ENCODE measurements around the gene PFAS. TPM values are rescaled to one million over a fixed set of nuclear protein-coding genes. Genes with fewer than 3 reads are reported as not detected.
A peak's percentile ranks its signal among the peaks of the same experiment; 100 is the strongest.
"Not testable (repeated sequence)": the region's sequence is repeated elsewhere in the genome, so short reads cannot be mapped to it uniquely, and the experiment has no call there.

The PFAS gene
- total RNA-seq, 1 donor from 2014 or later = 31.4 TPM

DNA sequence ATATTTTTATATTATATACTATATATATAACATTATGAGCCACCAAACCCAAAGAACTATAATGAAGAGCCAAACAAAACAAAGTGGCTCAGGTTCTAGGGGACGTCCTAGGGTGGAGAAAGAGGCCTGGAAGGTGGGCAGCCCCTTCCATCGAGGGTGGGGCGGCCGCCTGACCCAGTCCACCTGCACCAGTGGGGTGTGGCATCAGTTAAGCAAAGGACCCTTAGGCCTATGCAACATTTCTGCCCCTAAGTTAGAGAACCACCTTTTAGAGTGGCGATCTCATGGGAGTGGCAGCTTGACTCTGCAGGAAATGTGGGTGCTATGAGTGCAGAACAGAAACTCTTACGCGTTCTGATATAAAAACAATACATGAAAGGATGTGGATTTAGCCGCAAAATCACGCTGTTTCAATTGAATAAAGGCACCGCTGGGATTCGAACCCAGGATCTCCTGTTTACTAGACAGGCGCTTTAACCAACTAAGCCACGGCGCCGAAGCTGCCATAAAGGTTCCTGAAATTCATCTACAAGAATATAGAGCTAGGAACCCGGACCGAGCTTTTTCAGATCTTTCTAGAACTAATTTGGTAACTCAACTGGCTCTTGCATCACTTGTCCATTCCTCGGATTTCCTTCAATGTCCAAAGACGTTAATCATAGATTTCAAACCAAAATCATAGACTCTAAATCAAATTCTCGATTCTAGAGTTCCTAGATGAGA, 23.1 kb upstream of the PFAS start:
- peak; percentile 62 for DNase-seq (ENCODE audit: low spot score)

DNA sequence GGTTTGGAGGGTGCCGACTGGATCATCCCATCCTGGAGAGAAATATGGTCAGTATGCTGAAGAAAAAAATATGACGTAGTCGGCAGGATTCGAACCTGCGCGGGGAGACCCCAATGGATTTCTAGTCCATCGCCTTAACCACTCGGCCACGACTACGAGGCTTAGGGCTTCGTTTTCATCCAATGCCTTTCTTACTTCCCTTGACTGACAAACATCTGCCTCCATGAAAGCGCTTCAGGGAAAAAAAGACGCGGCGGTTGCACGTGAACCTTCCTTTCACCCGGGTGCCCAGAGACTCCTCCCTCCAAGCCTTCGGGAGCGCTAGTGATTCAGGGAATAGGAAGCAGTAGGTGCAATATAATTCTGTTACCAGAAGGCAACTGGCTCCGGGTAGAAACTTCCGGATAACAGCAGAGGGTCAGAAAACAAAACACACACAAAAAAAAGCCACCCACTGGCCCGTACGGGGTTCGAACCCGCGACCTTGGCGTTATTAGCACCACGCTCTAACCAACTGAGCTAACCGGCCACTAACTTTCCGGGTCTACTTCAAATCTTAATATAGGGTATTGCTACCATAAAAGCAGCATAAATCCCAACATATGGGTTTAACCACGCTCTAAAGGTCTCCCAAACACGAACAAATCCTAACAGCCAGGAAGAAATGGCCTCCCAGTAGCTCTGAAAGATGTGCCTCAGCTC, 22.4 kb upstream of the PFAS start:
- DNase-seq (ENCODE audit: low spot score) = peak; percentile 83

- no peak for DNase-seq (ENCODE audit: low spot score)
These were observed 21.9 kb upstream of the PFAS start for GRCh38 chr17:8227238-8227581.

- DNase-seq (ENCODE audit: low spot score) = no peak
These were observed 17.4 kb upstream of the PFAS start for GRCh38 chr17:8231701-8232100.

DNA sequence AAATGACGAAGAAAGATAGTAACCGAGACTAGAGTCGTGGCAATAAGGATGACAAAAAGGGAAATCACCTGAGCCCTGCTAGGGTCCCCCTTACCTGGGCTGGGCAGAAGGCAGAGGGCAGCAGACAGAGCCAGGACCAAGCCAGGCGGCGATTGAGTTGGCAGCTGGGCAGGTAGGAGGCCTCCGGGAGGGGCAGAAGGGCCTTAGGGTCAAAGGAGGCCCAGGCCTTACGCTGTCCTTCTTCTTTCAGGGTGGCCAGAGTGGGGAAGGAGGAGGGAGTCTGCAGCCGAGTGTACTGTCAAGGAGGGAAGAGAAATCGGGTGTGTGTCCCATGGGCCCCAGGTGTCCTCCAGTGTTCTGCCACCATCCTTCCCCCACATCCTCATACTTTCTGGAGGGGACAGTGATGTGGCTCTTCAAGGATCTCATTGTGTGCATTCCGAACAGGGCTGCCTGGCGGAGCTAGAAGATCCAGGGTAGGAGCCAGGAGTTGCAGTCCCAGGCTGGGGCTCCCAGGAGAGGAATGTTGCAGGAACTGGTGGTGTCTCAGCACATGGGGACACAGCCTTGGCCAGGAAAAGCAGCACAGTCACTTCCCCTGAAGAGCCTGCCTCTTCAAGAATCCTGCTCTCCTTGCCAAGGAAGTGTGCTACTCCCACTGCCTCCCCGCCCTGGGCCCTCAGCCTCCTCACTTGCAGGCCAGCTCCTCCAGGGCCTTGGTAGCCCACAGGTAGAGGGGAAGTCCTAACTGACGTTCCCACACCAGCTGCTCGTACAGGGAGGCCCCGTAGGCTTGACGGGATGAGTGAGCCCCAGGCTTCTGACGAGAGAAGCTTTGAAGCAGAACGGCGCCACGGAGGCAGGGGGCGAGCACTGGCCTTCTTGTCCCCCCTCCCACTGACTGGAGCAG, 14.5 kb upstream of the PFAS start:
- no peak for DNase-seq (ENCODE audit: low spot score)

GRCh38 chr17:8235676-8236075, 13.4 kb upstream of the PFAS start:
- DNase-seq (ENCODE audit: low spot score) = no peak

DNA sequence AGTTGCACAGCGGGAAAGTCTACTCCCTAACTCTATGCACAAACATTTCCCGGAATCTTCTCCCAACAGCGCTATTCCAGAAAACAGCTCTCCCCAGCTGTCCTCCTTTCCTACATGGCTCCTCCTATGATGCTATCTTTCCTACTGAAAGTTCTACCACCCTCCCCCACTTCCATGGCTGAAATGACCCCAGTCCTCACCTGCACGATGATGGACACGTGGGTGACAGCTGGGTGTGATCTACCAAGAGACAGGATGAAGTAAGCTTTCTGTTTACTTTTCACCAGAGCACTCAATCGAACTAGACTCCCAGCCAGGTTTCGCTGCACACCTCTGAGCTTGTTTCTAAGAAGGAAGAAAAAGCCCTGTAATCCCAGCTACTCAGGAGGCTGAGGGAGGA, 11.9 kb upstream of the PFAS start:
- peak; percentile 75 for DNase-seq (ENCODE audit: low spot score)

- no peak for DNase-seq (ENCODE audit: low spot score)
These were observed 11.2 kb upstream of the PFAS start for GRCh38 chr17:8237886-8238285.

GRCh38 chr17:8243827-8244226, 5.3 kb upstream of the PFAS start:
- no peak for DNase-seq (ENCODE audit: low spot score)

DNA sequence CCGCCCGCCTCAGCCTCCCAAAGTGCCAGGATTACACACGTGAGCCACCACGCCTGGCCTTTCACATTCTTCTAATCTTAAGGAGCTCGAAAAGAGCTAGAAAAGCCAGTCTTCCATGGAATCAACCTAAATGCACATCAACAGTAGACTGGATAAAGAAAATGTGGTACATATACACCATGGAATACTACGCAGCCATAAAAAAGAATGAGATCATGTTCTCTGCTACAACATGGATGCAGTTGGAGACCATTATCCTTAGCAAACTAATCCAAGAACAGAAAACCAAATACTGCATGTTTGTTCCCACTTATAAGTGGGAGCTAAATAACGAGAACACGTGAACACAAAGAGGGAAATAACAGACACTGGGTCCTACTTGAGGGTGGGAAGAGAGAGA, 4.3 kb upstream of the PFAS start:
- DNase-seq (ENCODE audit: low spot score) = no peak

DNA sequence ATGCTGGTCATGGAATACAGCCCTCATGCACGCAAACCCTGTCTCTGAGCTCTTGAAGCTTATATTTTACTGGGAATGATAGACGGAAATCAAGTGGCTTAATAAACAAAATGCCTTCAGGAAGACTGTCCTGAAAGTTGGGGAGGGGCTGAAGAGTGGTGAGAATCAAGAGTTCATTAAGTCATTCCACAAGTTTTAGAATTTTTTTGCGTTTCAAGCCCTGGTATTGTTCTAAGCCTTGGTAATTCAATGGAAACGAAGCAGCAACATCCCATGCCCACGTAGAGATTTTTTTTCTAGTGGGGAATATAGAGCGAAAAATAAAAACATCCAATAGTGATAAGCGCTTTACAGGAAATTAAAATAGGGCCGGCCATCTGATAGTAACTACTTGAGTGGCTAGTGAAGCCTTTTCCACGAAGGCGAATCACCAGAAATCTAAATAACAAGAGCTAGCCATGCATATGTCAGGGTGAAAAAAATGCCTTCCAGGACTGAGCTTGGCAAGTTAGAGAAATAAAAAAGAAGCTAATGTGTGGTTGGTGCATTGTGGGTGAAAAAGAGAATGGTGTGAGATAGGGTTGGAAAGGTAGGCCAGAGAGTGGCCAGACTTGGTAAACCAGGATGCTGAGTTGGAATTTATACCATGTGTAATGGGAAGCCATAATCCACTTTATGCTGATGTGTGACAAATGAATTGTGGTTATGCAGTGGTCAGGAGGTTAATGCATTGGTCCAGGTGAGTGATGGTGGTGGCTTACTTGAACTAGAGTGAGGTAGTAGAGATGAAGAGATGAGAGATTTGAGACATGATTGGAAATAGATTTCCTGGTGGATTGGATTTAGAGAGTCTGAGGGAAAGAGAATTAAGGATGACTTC, 772 bp downstream of the PFAS start:
- no peak for DNase-seq (ENCODE audit: low spot score)

- not testable (repeated sequence) for DNase-seq (ENCODE audit: low spot score)
These were observed 2.3 kb downstream of the PFAS start for GRCh38 chr17:8251411-8251810.

GRCh38 chr17:8253801-8254200, 4.7 kb downstream of the PFAS start:
- no peak for DNase-seq (ENCODE audit: low spot score)

- DNase-seq (ENCODE audit: low spot score) = no peak
These were observed 5.8 kb downstream of the PFAS start for GRCh38 chr17:8254881-8255280.

DNA sequence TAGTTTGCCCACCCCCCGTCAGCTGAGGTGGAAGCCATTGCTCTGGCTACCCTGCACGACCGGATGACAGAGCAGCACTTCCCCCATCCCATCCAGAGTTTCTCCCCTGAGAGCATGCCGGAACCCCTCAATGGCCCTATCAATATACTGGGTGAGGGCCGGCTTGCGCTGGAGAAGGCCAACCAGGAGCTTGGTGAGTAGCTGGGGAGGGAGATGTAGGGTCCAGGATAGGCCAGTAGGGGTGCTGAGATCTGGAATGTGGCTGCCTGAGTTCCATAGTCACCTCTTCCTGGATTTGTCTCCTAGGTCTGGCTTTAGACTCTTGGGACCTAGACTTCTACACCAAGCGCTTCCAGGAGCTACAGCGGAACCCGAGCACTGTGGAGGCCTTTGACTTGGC, 6.4 kb downstream of the PFAS start:
- no peak for DNase-seq (ENCODE audit: low spot score)

DNA sequence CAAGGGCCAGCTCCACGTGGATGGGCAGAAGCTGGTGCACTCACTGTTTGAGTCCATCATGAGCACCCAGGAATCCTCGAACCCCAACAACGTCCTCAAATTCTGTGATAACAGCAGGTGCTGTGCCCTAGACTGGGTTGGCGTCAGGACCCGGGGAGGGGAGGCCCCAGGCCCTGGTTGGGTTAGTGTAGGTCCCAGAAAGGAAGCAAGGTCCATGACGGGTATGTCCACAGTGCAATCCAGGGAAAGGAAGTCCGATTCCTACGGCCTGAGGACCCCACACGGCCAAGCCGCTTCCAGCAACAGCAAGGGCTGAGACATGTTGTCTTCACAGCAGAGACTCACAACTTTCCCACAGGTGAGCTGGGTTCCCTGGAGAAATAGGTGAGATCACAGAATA, 7.2 kb downstream of the PFAS start:
- no peak for DNase-seq (ENCODE audit: low spot score)

DNA sequence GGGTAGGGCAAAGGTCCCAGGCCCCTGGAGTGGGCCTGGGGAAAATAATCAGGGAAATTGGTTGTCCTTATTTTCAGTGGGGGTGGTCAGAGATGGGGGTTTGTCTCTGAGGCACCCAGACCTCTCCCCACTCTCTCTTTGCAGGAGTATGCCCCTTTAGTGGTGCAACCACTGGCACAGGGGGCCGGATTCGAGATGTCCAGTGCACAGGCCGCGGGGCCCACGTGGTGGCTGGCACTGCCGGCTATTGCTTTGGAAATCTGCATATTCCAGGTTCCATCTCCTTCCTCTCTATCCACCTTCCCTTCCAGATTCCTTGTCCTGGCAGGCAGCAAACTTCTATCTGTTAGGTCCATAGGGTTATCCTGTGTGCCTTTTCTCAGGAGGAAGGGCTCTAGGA, 7.6 kb downstream of the PFAS start:
- DNase-seq (ENCODE audit: low spot score) = no peak

DNA sequence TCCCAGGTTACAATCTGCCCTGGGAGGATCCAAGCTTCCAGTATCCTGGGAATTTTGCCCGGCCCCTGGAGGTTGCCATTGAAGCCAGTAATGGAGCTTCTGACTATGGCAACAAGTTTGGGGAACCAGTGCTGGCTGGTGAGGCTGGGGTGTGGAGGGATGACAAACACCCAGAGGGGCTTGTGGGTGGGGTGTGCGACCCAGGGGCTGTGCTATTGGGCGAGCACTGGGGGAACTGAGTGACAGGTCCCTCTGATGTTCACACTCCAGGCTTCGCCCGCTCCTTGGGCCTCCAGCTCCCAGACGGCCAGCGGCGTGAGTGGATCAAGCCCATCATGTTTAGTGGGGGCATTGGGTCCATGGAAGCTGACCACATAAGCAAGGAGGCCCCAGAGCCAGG, 8.7 kb downstream of the PFAS start:
- no peak for DNase-seq (ENCODE audit: low spot score)

DNA sequence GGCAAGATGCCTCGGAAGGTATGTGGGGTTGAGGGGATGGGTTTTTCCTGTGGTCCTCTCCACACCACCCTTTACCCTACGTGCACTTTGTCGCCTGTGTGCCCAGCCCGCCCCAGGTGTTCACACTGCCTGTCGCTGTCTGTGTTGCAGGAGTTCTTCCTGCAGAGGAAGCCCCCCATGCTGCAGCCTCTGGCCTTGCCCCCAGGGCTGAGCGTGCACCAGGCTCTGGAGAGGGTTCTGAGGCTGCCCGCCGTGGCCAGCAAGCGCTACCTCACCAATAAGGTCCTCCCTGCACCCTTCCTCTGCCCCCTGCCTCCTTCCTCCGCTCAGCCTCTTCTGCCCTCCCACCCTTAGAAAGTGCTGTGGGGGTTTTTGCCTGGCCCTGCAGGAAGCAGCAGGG, 15.2 kb downstream of the PFAS start:
- DNase-seq (ENCODE audit: low spot score) = no peak

DNA sequence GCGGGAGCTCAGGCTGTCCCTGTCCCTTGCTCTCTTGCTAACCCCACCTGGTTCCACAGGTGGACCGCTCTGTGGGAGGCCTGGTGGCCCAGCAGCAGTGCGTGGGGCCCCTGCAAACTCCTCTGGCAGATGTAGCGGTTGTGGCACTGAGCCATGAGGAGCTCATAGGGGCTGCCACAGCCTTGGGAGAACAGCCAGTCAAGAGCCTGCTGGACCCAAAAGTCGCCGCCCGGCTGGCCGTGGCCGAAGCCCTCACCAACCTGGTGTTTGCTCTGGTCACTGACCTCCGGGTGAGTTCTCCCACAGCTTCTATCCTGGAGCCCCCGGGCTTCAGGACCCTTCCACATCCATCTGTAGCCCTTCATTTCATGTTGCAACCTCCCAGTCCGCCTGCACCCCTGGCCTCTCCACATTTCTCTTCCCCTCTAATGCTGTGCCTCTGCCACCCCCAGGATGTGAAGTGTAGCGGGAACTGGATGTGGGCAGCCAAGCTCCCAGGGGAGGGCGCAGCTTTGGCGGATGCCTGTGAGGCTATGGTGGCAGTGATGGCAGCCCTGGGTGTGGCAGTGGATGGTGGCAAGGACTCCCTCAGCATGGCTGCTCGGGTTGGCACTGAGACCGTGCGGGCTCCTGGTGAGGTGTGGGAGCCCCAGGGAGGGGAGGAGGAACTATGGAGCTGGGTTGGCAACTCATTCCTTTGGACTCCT, 15.9 kb downstream of the PFAS start:
- no peak for DNase-seq (ENCODE audit: low spot score)
